GM19351 (cell line): Measurements from ENCODE around the gene CNTD1.

Experiments used
- ATAC-seq: cut with Tn5 transposase; IDR thresholded peaks from one replicate; pipeline ENCODE4 v1.9.1; 2021; ENCODE audit warnings: mild to moderate bottlenecking, moderate library complexity; ENCODE audit not compliant: unreplicated experiment

The CNTD1 gene

DNA sequence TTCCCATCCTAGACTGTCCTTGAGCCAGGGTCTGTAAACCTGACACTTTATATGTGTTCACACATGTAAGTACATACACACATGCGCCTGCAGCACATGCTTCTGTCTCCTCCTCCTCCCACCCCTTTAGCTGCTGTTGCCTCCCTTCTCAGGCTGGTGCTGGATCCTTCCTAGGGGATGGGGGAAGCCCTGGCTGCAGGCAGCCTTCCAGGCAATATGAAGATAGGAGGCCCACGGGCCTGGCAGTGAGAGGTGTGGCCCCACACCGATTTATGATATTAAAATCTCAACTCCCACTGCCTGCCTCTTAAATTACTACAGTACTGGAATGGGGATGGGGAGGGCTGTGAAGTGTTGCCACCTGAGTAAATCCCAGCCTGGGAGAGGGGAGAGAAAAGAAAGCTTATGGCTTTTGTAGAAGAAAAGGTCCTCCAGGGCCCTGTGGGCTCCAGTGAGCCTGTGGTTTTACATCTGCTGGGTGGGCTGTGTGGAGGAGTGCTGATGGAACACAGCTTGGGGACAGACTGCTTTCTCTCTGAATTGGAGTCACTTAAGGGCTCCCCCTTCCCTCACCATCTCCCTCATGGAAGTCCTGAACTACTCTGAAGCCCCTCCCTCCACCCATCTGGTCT is 19.2 kb upstream of the CNTD1 start:
- no peak for ATAC-seq

- ATAC-seq = no peak
These were observed 18.5 kb upstream of the CNTD1 start, which contains the start of gene WNK4 for GRCh38 chr17:42779936-42780850. Gene WNK4, plus strand, starts transcription at chr17:42780610. Its CDS starts 89 bp downstream, at chr17:42780699.

- ATAC-seq = no peak
These were observed 17.6 kb upstream of the CNTD1 start for GRCh38 chr17:42780851-42781638.

DNA sequence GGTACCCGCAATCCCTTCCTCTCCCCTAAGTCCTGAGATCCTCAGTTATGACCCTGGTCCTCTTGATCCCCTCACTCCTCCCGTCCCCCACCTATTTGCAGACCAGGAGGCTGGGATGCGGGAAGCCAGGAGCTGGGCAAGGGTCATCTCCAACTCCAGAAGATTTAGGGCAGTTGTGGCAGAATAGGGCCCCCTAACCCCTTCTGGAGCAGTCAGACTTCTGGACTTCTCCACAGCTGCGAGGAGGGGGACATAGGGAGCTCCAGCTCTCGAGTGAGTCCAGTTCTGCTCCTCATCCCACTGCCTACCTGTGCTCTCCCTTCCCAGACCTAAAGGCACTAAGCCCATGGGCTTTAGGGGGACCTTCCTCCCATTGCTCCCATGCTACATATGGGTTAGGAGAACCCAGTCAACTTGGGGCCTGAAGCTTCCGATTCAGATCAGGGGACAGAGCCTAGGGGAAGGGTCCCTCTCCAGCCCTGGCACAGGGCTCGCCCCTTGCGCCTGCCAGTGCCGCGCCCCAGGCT is 17.0 kb upstream of the CNTD1 start:
- ATAC-seq = no peak

- ATAC-seq = no peak
These were observed 16.2 kb upstream of the CNTD1 start for GRCh38 chr17:42782166-42783061.

DNA sequence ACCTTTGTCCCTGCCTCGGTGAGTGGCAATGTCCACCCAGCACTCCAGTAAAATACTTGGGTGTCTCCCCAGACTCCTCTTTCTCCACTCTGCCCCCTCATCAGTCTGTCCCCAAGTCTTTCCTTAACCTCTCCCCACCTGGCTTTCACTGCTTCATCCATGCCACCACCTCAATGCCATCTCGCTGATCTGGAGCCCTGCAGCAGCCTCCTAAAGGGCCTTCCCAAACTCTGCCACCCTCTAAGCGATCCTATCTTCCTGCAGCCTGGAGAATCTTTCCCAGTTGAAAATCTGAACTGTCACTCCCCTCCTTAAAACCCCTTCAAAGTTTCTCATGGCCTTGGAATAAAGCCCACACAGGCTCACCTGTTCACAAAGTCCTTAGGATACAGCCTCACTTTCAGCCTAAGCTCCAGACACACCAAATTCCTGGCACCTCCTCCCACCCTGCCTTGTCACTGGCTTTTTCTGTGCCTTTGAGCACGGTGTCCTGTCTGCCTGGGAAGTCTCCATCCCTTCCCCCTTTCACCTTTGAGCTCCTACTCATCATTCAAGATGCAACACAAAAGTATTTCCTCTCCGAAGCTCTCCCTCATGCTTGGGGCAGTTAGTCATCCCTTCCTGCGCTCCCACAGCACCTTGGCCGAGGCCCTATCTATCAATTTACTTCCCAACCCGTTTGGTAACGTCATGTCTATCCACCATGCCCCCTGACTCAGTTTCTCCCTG is 15.4 kb upstream of the CNTD1 start:
- ATAC-seq = no peak

- no peak for ATAC-seq
These were observed 14.9 kb upstream of the CNTD1 start for GRCh38 chr17:42783791-42784138.

- no peak for ATAC-seq
These were observed 14.3 kb upstream of the CNTD1 start for GRCh38 chr17:42784409-42784808.

- no peak for ATAC-seq
These were observed 13.7 kb upstream of the CNTD1 start for GRCh38 chr17:42784811-42785592.

DNA sequence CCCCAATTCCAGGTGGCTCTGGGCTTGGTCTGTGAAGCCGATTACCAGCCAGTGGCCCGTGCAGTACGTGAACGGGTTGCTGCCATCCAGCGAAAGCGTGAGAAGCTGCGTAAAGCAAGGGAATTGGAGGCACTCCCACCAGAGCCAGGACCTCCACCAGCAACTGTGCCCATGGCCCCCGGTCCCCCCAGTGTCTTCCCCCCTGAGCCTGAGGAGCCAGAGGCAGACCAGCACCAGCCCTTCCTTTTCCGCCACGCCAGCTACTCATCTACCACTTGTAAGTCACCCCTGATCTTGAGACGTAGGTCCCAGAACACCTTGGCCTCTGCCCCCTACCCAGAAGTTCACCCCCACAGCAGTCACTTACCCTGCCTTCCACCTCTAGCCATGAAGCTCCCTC is 11.4 kb upstream of the CNTD1 start:
- no peak for ATAC-seq

DNA sequence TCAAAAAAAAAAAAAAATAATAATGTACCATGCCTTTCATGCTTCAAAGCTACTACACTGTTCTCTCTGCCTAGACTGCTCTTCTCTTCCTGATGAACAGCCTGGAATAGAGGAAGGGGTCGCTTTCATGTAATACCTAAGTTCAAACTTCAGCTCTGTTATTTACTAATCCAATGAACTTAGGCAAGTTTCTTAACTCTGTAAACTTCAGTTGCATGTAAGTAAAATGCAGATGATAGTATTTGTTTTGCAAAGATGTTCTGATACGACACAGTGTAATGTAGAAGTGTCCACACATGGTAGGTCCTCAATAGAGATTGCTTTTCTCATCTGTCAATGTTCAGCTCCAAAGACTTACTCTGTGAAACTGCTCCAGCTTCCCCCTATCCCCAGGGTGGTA is 6.7 kb upstream of the CNTD1 start:
- no peak for ATAC-seq

DNA sequence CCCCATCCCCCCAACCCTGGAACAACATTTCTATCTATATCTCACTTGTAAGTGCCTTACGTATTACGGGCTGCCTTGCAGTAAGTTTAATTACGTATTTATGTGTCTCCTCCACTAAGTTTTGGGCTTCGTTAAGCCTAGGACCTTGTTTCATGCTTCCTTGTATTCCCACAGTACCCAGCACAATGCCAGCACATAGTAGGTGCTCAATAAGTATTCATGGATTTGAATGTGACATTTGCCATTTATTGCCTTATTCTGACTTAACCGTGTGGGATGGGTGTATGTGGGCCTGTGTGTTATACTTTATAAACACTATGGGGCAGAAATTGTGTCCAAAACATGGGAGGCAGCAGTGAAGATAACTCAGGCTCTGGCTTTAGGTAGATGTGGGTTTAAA is 6.1 kb upstream of the CNTD1 start:
- no peak for ATAC-seq

DNA sequence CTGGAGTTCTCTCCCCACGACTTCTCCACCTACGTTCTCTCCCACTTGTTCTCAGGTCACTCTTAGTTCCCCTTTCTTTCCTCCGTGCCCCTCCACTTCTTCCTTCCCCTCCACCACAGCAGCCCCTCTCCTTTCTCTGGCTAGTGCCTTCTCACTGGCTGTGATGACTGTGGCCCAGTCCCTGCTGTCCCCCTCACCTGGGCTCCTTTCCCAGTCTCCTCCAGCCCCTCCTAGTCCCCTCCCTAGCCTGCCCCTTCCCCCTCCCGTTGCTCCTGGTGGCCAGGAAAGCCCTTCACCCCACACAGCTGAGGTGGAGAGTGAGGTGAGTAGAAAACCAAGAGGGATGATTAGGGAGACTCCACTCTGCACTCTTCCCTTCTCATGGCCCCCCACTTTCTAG is 3.6 kb upstream of the CNTD1 start:
- no peak for ATAC-seq

GRCh38 chr17:42795465-42795864 is 3.2 kb upstream of the CNTD1 start:
- no peak for ATAC-seq

- ATAC-seq = no peak
These were observed 2.4 kb upstream of the CNTD1 start for GRCh38 chr17:42796066-42796758.

DNA sequence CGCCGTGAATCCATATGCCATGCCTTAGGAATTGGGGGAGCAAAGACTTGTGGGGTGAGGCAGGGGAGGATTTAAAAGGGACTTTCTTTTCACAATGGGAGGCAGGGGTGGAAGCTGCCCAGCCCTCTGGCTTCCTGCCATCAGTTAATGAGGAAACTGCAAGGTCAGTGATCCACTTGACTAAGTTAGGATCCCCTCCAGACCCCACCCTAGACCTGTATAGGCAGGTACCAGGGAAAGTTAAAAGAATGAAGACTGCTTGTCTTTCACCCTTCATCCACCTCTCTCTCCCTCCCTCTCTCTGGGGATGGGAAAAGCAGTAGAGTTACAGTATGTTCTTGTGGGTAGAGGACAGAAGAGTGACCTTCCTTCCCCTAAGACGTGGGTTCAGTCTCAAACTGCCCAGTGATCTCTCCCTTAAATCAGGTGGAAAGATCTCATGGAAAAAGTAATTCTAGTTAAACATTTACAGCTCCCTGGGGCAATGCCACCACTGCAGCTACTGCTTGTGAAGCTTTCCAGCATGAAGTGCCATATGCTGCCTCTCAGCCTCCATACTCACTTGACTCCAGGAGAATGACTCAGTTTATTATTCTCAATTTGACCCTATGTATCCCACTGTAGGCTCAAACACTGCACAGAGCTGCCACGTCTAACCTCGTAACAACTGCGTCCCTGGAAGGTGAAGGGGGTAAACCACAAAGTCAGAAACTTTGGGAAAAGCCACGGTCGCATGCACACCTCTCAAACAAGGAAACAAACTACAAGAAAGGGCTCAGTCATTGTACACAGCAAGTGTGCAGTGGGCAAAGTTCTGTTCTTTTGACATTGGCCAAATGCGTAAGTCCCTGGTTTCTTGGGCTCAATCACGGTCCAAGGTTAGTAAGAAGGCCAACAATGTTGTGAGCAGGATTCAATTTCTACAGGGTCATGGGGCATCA is 1.3 kb upstream of the CNTD1 start:
- no peak for ATAC-seq

DNA sequence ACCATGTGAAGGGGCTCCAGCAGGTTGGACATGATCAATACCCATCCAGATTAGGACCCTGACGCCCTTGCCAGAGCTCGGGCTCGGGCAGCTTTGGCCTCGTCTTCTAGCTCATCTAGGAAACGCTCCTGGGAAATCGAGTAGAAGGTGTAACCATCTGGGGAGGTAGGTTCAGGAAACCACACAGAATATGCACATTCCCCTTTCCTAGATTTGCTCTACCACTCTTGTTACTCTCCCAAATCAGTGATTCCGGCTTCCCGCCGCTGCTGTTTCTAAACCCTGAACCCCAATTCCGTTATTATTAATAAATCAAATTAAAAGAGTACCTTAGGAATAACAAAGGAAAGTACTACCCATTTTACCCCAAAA is 664 bp upstream of the CNTD1 start:
- ATAC-seq = no peak
